HG03108 (cell line): ENCODE results near the gene APOL1.
"Not testable (repeated sequence)": the region's sequence is repeated elsewhere in the genome, so short reads cannot be mapped to it uniquely, and the experiment has no call there.

Experiments used
- ATAC-seq: cut with Tn5 transposase; IDR thresholded peaks from one replicate; pipeline ENCODE4 v1.9.1; 2021; ENCODE audit warnings: moderate library complexity; ENCODE audit not compliant: unreplicated experiment

Gene APOL1, protein sequence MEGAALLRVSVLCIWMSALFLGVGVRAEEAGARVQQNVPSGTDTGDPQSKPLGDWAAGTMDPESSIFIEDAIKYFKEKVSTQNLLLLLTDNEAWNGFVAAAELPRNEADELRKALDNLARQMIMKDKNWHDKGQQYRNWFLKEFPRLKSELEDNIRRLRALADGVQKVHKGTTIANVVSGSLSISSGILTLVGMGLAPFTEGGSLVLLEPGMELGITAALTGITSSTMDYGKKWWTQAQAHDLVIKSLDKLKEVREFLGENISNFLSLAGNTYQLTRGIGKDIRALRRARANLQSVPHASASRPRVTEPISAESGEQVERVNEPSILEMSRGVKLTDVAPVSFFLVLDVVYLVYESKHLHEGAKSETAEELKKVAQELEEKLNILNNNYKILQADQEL

DNA sequence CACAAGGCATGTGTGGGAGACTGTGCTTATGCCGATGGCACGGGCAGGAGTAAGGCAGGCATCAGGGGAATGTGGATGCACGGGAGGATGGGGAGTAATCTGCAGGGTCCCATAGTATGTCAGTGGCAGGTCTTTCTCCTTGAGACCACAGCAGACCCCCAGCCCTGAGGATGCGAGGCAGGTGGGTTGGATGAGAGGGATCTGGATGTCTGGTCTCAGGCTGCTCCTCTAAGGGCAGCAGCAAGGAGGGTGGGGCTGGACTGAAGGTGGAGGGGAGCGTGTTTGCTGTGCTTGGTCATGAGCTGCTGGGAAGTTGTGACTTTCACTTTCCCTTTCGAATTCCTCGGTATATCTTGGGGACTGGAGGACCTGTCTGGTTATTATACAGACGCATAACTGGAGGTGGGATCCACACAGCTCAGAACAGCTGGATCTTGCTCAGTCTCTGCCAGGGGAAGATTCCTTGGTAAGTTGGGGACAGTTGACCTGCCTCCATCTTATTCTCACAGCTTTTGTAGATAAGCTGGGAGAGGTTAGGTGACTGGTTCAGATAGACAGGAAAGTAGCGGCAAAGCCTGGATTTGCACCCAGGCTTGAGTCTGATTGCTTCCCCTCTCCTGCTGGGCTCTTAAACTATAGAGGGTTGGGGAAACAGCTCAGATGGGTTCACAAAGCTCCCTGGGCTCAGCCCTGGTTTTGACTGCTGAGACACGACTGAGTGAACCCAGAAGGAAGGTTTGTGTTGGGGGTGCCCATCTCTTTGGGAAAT, at the start of gene APOL1:
APOL1 (plus strand) TSS at position 380 of the 769 bp plus-strand sequence. CDS start 1,823 bp downstream, outside the sequence.
- peak; percentile 67 for ATAC-seq

DNA sequence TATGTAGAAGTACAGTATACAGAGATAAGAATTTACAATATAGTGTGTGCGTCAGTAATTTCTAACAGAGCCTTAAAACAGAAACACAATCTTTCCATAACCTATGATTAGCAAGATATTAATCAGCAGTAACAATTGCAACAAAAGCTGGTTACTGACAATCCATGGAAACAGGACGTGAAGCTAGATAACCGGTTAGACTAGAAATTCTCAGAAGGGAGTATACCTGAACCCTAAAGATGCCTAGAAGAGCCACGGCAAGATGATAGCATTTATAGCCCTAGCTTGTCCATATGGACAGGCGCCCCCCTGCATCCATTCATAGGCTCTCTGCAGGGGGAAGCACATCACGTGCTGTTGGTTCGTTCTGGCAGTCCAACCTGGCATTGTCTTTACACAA, 49.5 kb upstream of the APOL1 start:
- not testable (repeated sequence) for ATAC-seq

- no peak for ATAC-seq
Observed at GRCh38 chr22:36204001-36204631, 48.8 kb upstream of the APOL1 start.

- no peak for ATAC-seq
Observed at GRCh38 chr22:36204632-36205015, 48.3 kb upstream of the APOL1 start.

DNA sequence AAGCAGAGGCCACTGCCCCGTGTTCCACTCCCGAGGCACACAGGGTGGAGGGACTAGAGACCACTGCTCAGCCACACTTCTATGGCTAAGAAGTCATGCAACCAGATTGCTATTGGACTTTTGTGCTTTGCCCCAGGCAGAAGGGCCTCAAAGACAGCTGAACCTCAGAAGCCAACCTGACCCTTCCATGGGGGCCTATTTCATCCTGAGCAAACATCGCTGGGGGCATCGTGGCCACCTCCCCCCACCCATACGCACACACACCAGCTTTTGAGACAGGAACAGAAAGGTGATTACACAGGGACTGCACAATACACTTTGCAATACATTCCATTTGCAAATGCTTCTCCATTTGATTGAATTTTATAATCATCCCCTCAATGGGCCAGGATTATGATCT, 47.4 kb upstream of the APOL1 start:
- not testable (repeated sequence) for ATAC-seq

DNA sequence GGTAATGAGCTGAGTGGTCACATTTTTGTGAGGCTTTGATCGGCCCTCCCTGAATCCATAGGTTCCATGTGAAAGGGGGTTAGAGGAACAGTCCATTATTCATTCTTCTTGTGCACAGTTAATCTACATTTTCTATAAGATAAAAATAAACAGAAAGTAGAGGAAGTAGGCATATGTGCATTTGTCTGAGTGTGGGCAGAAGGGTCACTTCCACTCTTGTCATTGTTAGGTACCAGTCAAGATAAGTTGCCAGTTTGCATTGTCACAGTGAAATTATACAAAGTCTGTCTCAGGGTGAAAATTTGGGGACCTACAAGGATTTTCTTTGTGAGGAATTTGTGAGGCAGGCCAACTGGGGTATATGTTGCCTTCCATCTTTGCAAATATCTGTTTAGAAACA, 46.7 kb upstream of the APOL1 start:
- no peak for ATAC-seq

DNA sequence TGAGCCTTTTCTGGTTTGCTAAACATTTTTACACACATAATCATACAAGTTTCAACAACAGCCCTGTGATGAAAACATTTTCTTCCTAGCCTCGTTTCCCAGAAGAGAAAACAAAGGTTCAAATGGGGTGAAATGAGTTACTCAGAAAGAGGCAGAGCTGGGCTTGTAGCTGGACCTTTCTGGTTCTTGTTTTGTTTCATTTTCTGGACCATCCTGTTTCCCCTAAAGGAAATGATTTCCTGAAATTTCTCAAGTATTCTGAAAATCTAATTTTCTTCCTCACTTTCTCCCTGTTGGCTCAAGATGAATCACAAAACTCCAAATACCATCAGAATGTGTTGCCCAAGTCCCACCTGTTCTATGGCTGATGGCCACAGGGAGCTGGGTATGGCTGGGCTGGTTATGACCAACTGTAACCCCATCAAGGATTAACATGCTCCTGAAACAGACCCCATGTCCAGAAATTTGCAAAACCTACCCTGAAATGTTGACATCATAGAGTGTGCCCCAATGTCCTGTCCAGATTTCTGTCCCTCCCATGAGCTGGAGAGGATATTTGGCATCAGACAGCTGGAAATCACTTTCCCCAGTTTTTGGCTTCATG, 44.7 kb upstream of the APOL1 start:
- no peak for ATAC-seq

DNA sequence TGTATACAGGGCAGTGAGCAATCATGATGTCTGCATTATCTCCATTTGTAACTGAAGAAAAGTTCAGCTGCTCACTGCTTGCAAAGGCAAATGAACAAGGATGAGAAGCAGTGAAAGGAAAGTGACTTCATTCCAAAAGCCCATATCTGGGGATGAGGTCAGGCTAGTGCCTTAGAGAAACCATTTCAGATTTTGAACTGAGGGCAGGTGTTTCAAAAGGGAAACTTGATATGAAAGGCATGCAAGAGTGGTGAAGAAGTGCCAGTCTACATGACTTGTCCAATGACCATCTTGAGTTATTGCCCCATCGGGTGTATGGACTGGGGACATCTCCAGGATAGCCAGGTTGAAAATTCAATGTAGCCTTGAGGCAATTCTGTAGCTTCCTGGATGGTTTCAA, 44.0 kb upstream of the APOL1 start:
- ATAC-seq = no peak

DNA sequence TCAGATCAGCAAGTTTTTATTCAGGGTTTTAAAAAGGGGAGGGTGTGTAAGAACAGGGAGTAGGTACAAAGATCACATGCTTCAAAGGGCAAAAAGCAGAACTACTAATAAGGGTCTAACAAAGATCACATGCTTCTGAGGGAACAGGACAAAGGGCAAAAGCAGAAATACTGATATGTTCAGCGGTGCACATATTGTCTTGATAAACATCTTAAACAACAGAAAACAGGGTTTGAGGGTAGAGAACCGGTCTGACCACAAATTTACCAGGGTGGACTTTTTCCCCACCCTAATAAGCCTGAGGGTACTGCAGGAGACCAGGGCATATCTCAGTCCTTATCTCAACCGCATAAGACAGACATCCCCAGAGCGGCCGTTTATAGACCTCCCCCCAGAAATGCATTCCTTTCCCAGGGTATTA, 43.4 kb upstream of the APOL1 start:
- not testable (repeated sequence) for ATAC-seq

DNA sequence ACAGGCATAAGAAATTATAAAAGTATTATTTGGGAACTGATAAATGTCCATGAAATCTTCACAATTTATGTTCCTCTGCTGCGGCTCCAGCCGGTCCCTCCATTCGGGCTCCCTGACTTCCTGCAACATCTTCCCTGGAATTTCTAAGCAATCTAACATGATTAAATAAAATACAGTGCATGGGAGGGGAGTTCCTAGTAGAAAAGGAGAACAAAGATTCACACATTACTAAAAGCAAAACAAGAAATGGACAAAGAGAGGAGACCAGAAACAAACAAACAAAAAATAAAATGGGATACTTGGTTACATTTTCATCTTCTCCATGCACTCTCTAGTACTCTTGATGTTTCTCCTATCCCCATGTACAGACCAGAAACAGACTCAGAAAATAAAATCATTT, 42.7 kb upstream of the APOL1 start:
- ATAC-seq = no peak

DNA sequence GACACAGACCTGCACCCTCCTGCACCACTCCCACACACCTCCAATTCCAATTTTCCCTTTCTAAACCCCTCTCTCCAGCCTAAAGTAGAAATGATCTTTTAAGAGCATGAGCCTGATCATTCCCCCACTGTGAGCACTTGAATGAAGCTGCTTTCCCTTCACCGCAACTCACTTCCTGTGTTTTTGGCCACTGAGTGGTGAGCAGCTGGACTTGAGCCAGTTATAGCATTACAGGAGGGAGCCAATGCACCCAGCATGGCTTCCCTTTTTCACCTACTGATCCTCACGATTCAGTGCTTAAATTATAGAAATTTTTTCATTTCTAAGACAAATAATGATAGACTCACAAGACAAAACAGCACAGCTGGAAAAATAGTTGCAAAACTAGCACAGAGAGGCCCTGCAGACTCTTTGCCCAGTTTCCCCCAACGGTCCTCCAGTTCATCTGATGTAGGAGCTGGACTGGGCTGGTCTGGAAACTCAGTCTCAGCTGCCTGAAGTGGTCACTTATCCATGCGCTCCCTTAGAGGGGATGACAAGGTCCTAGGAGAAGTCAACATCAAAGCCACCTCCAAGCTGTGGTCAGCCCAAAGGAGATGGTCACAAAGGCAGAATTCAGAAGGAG, 41.6 kb upstream of the APOL1 start:
- no peak for ATAC-seq

DNA sequence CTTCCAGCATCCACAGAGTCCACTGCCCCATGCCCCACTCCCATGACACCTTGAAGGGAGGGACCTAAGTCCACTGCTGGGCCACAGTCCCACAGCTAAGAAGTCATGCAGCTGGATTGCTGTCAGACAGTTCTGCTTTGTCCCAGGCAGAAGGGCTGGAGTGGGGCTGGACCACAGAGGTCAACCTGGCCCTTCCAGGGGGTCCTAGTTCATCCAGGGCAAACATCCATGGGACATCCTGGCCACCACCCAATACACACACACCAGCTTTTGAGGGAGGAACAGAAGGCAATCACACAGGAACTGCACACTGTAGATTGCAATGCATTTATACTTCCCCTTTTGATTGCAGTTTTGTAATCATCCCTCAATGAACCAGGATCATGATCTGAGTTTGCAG, 40.0 kb upstream of the APOL1 start:
- ATAC-seq = no peak

DNA sequence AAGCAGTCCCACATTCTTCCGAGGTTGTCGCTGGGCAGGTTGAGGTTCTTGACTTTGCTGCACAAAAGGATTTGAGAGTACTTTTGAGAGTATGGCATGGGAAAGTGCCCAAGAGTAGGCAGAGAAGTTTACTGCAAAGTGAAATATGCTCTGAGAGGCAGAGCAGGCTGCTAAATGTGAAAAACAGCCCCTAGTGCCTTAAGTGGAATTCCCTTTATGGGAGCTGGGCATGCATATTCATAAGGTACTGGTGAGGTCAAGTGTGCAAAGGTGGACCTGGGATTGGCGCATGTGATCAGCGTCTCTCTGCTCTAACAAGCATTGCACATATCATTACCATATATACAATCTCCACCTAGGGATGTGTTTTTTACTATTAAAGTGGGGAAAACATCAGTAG, 39.3 kb upstream of the APOL1 start:
- no peak for ATAC-seq

DNA sequence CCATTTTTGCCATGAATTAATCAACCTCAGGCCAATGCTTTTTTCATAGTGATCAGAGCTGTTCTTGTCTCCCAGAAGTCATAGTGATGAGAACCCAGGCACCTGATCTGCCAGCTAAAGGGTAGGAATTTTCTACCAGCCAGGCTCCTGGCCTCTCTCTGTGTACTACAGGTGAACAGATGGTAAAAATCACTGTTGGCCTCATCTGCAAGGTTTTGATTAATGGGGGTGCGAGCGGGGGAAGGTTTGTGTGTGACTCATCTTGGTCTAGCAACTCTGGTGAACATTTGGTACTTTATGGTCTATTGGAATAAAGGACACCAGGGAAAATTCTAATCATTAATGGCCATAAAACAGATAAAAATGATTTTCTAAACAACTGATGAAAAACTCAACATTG, 37.0 kb upstream of the APOL1 start:
- no peak for ATAC-seq

DNA sequence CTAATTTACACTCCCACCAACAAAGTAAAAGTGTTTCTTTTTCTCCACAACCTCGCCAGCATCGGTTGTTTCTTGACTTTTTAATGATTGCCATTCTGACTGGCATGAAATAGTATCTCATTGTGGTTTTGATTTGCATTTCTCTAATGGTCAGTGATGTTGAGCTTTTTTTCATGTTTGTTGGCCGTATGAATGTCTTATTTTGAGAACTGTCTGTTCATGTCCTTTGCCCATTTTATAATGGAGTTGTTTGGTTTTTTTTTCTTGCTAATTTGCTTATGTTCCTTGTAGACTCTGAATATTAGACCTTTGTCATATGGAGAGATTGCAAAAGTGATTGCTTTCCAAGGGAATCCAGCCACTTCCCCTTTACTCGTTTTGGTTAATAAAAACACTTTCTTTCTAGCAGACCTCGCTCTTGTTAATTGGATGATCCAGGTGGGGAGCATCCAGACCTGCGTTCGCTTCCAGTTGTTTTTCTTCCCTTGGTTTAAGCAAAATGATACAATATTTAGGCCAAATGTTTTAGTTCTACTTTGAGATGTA, 34.2 kb upstream of the APOL1 start:
- ATAC-seq = no peak

GRCh38 chr22:36220451-36220921, 32.4 kb upstream of the APOL1 start:
- ATAC-seq = no peak

DNA sequence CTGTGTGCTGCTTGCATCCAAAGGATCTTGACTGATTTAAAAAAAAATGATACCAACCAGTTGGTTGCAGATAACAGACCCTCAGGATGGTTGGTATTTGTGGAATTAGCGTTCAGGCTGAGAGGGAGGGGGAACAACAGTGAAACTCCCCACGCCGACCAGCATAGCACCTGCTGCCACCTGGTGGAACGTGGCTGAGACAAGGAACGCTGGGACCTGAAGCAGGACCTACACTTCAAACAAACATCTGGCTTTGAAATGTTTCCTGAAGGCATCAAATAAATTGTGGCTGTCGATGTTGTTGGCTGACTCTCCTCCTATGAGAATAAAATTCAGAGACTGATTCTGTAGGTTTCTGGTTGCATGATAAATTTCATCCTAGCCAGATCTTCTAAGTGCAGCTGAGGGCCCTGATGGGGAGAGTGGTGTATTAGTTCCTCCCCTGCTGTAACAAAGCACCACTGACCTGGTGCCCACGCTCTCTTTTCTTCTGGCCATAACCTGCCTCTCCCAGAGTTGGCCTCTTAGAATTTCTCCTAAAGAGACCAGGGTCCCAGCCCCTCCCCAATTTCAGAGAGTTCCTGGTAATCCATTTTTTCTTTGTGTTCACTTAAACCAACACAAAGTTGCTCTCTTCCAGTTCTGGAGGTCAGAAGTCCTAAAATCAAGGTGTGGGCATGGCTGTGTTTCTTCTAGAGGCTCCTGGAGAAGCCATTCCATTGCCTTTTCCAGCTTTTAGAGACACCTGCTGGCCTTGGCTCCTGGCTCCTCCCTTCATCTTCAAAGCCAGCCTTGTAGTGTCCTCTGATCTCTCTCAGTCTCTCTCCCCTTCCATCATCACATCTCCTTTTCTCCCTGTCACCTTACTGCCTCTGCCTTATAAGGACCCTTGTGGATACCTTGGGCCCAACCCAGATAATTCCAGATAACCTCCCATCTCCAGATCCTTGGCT, 30.9 kb upstream of the APOL1 start:
- ATAC-seq = no peak

- no peak for ATAC-seq
Observed at GRCh38 chr22:36222887-36223450, 30.0 kb upstream of the APOL1 start.

- no peak for ATAC-seq
Observed at GRCh38 chr22:36223504-36223903, 29.4 kb upstream of the APOL1 start.
